PC-9 (cell line): ENCODE data around the gene BAK1. TPM values are rescaled to one million over a fixed set of nuclear protein-coding genes. Genes with fewer than 3 reads are reported as not detected.

ENCODE experiments used
- BruUV-seq: library from RNA; stranded (reverse); fragments of 400-500 nt; replicated peaks from 2 replicates; lab custom pipeline; 2021; lab: Mats Ljungman, UMichigan
- CTCF ChIA-PET: fragments of 300-600 bp; sonication (Branson Sonifier 250); formaldehyde crosslinking; loops from one replicate; lab custom pipeline; 2022; ENCODE audit warnings: antibody characterized with exemption; lab: Charles Lee
- POLR2A ChIA-PET: fragments of 300-600 bp; sonication (Branson Sonifier 250); formaldehyde crosslinking; loops from one replicate; lab custom pipeline; 2022; ENCODE audit warnings: antibody characterized with exemption; ENCODE audit not compliant: unreplicated experiment; lab: Charles Lee
- DNase-seq, 2 experiments: peaks; one replicate each; pipeline versions ENCODE4 v3.0.0 to v3.0.0-alpha.2; 2015 to 2022; ENCODE audit warnings: mixed read lengths in 1 of 2
- H2AFZ ChIP-seq: fragments of 200-600 bp; sonication (generic); 2 replicates; pipeline ENCODE4 v1.8.1; 2017; ENCODE audit warnings: antibody characterized with exemption
- H3F3A ChIP-seq: fragments of 200-600 bp; sonication (generic); 2 replicates; pipeline ENCODE4 v1.8.1; 2017; ENCODE audit warnings: antibody characterized with exemption, mild to moderate bottlenecking, low read depth; ENCODE audit not compliant: insufficient read depth
- H3K27ac ChIP-seq: fragments of 200-600 bp; sonication (generic); 2 replicates; pipeline ENCODE4 v1.6.1; 2016; ENCODE audit warnings: mixed run types
- H3K27me3 ChIP-seq: fragments of 200-600 bp; sonication (generic); 2 replicates; pipeline ENCODE4 v1.6.1; 2016; ENCODE audit warnings: low read depth, mixed run types; ENCODE audit not compliant: insufficient read depth
- H3K36me3 ChIP-seq: fragments of 200-600 bp; sonication (generic); 2 replicates; pipeline ENCODE4 v1.6.1; 2016; ENCODE audit warnings: low read depth, mixed run types
- H3K4me1 ChIP-seq: fragments of 200-600 bp; sonication (generic); replicated peaks from 2 replicates; pipeline ENCODE4 v1.6.1; 2016; ENCODE audit warnings: mixed run types; ENCODE audit not compliant: insufficient read depth
- H3K4me2 ChIP-seq: fragments of 200-600 bp; sonication (generic); 2 replicates; pipeline ENCODE4 v1.6.1; 2017; ENCODE audit warnings: mixed run types
- H3K4me3 ChIP-seq: fragments of 200-600 bp; sonication (generic); 2 replicates; pipeline ENCODE4 v1.6.1; 2016; ENCODE audit warnings: mixed run types
- H3K79me2 ChIP-seq: fragments of 200-600 bp; sonication (generic); 2 replicates; pipeline ENCODE4 v1.6.1; 2017; ENCODE audit warnings: low read depth, mixed run types
- H3K9me2 ChIP-seq: fragments of 200-600 bp; sonication (generic); 2 replicates; pipeline ENCODE4 v1.8.1; 2017; ENCODE audit warnings: mild to moderate bottlenecking; ENCODE audit not compliant: insufficient read depth
- H3K9me3 ChIP-seq: fragments of 200-600 bp; sonication (generic); 2 replicates; pipeline ENCODE4 v1.8.1; 2016; ENCODE audit warnings: low read depth; ENCODE audit not compliant: insufficient read depth
- H4K20me1 ChIP-seq: fragments of 200-600 bp; sonication (generic); 2 replicates; pipeline ENCODE4 v1.8.1; 2017; ENCODE audit not compliant: insufficient read depth
- CTCF ChIP-seq: fragments of 200-600 bp; sonication (generic); conservative IDR thresholded peaks from 2 replicates; pipeline ENCODE4 v1.6.1; 2017; ENCODE audit warnings: mixed run types, antibody characterized with exemption, mild to moderate bottlenecking, moderate library complexity
- EZH2 ChIP-seq: fragments of 200-600 bp; sonication (generic); IDR thresholded peaks from 2 replicates; pipeline ENCODE4 v1.8.0; 2017; ENCODE audit warnings: antibody characterized with exemption, low read depth
- intact Hi-C: fragments of 100-400 bp; cut with micrococcal nuclease; formaldehyde crosslinking; loops from one replicate; pipeline ENCODE4 v1.10.0; 2022; ENCODE audit not compliant: unreplicated experiment
- total RNA-seq: library from RNA; stranded (reverse); gene quantifications from 2 replicates; pipeline ENCODE4 v1.2.3, GENCODE V29; 2021

The BAK1 gene
- total RNA-seq, 1 experiment from 2014 or later, result 28.4 TPM

GRCh38 chr6:33616113-33616512 is 36.0 kb upstream of the BAK1 start:
- ChIA-PET POLR2A (no interaction called here), CTCF (no interaction called here)
- Histone ChIP-seq H3F3A (peaks cover 60% of the 10 kb centered on the region), H3K36me3 (no peaks in the 10 kb centered on the region), H3K4me1 (peaks cover 62% of the 10 kb centered on the region), H3K79me2 (no peaks in the 10 kb centered on the region), H2AFZ (no peak overlapping the region), H3K9me3 (no peaks in the 10 kb centered on the region), H3K27me3 (no peaks in the 10 kb centered on the region), H3K4me3 (no peak overlapping the region), H3K27ac (0 out of 2 replicates have a peak overlapping the region, but pooled peaks have one; percentile 31), H4K20me1 (no peaks in the 10 kb centered on the region), H3K4me2 (no peak overlapping the region), H3K9me2 (no peaks in the 10 kb centered on the region)
- no TSS peak for BruUV-seq
- intact Hi-C loops, result no loop called here
- TF ChIP-seq EZH2 (no peak), CTCF (no peak)
- DNase-seq, result no peak

- intact Hi-C loops, result no loop called here
- no peaks in the 10 kb centered on the region for H3K79me2 ChIP-seq
- peak overlapping the region; percentile 89 for H3K27ac ChIP-seq
- no TSS peak for BruUV-seq
- TF ChIP-seq CTCF (no peak), EZH2 (no peak)
- H3K27me3 ChIP-seq, result no peaks in the 10 kb centered on the region
- POLR2A ChIA-PET, result interaction anchor here (0.6 kb wide), 1 partner anchor 760 kb away, joined by 3 read pairs; the partner anchor contains the start of gene TAP1
- H3K9me2 ChIP-seq, result no peaks in the 10 kb centered on the region
- no peak overlapping the region for H3K4me3 ChIP-seq
- DNase-seq, result peak; percentile 74 to 80
- H3K36me3 ChIP-seq, result no peaks in the 10 kb centered on the region
- peak overlapping the region; percentile 68 for H3K4me2 ChIP-seq
- H3K9me3 ChIP-seq, result no peaks in the 10 kb centered on the region
- no peak overlapping the region for H2AFZ ChIP-seq
- no peaks in the 10 kb centered on the region for H4K20me1 ChIP-seq
- peaks cover 49% of the 10 kb centered on the region for H3F3A ChIP-seq
- H3K4me1 ChIP-seq, result peaks cover 71% of the 10 kb centered on the region
- CTCF ChIA-PET, result no interaction called here
Observed at GRCh38 chr6:33613795-33614168, 33.7 kb upstream of the BAK1 start.

- no peak overlapping the region for H2AFZ ChIP-seq
- H3K79me2 ChIP-seq, result no peaks in the 10 kb centered on the region
- peak overlapping the region; percentile 89 for H3K27ac ChIP-seq
- intact Hi-C loops, result no loop called here
- peaks cover 73% of the 10 kb centered on the region for H3K4me1 ChIP-seq
- peak overlapping the region; percentile 68 for H3K4me2 ChIP-seq
- TSS peak; percentile 91 for BruUV-seq
- H3K27me3 ChIP-seq, result no peaks in the 10 kb centered on the region
- H4K20me1 ChIP-seq, result no peaks in the 10 kb centered on the region
- H3K9me3 ChIP-seq, result no peaks in the 10 kb centered on the region
- H3F3A ChIP-seq, result peaks cover 46% of the 10 kb centered on the region
- peak in 1 of 2 experiments; percentile 76 for DNase-seq
- CTCF ChIA-PET, result no interaction called here
- no peak overlapping the region for H3K4me3 ChIP-seq
- no peaks in the 10 kb centered on the region for H3K9me2 ChIP-seq
- POLR2A ChIA-PET, result interaction anchor here (0.6 kb wide), 1 partner anchor 760 kb away, joined by 3 read pairs; the partner anchor contains the start of gene TAP1
- no peak for TF ChIP-seq CTCF
- TF ChIP-seq EZH2, result no peak
- H3K36me3 ChIP-seq, result no peaks in the 10 kb centered on the region
Observed at GRCh38 chr6:33613146-33613794, 33.2 kb upstream of the BAK1 start.
